ENCODE measurements around the gene VSTM2B.
A peak's percentile ranks its signal among the peaks of the same experiment; 100 is the strongest.

VSTM2B gene

DNA sequence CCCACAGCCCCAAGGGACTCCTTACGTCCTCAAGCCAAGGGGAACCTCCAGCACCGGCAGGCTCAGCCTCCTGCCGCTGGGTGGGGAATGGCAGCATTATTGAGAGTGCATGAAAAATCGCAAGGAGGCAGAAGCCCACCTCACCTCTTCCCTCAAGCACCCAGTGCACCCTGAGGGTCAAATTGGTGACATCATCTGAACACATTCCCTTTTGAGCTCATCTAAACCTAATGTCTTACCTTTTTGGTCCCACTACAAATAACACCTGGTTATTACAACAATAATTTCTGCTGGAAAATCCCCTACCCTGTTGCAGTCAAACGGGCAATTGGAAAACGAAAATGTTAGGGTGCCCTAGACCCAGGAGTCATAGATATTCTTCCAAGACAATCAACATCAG, 68.1 kb downstream of the VSTM2B start:
- no peak for DNase-seq (ENCODE audit: low read depth in 3 of 3)

DNA sequence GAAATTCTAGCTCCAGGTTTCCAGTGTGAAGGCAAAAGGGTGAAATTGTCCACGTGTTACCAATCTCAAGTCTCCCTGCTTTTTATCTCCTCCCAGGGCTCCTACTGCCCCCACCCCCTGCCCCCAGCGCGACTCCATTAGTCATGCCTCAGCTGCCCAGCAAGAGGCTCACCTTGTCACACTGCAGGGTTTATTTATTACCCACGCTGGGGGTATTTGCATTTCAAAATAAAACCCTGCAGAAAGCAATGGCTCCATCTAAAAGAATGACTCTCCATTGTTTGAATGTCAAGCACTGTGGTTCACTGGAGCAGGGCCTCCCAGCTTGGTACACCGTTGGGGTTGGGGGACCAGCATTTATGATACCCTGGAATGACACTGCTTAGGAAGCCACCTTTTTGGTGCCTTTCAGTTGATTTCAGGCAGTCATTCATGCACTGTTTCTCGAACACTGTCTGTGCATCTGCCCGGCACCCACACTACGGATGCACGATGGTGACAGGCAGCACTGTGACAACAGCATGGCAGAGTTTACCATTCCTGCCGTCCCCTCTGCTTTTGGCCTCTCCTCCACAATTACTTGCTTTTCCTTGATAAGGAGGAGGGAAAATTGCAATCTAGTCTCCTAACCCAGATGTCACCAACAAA, 70.4 kb downstream of the VSTM2B start:
- DNase-seq (ENCODE audit: low read depth in 3 of 3), result no peak

- no peak for DNase-seq (ENCODE audit: low read depth in 3 of 3)
These were observed 71.2 kb downstream of the VSTM2B start for GRCh38 chr19:29596885-29597525.

GRCh38 chr19:29598036-29598435, 72.2 kb downstream of the VSTM2B start:
- no peak for DNase-seq (ENCODE audit: low read depth in 3 of 3)

DNA sequence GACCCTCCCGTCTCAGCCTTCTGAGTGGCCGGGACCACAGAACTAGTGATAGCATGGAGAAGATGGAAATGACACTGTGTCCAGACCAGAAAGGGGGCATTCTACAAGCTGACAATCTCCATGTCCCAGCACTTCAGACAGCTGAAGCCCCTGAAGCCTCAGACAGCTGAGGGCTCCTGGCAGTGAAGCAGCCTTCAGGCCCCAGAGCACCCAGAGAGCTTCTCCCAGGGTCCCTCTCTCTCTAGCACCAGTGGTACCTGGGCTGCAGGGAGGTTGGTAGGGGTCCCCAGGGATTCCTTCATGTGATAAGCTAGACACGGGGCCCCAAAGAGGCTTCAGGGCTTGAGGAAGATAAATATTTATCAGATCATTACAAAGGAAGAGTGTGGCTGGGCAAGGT, 72.7 kb downstream of the VSTM2B start:
- no peak for DNase-seq (ENCODE audit: low read depth in 3 of 3)

DNA sequence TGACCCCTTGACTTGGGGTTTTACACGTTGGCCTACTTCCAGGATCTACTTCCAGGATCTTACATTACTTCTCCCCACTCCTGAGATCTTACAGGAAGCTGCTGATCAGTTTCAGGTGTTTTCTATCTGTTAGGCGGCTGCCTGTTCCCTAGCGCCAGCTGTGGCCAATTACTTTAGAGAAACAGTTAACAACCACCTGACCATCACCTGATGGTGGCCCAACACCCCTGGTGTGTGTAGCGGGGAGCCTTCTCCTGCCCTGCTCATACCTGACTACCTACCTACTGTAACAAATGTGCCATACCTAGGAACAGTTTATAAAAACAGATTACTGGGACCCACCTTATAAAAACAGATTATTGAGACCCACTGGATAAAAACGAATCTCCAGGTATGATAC, 77.5 kb downstream of the VSTM2B start:
- no peak for DNase-seq (ENCODE audit: low read depth in 3 of 3)

DNA sequence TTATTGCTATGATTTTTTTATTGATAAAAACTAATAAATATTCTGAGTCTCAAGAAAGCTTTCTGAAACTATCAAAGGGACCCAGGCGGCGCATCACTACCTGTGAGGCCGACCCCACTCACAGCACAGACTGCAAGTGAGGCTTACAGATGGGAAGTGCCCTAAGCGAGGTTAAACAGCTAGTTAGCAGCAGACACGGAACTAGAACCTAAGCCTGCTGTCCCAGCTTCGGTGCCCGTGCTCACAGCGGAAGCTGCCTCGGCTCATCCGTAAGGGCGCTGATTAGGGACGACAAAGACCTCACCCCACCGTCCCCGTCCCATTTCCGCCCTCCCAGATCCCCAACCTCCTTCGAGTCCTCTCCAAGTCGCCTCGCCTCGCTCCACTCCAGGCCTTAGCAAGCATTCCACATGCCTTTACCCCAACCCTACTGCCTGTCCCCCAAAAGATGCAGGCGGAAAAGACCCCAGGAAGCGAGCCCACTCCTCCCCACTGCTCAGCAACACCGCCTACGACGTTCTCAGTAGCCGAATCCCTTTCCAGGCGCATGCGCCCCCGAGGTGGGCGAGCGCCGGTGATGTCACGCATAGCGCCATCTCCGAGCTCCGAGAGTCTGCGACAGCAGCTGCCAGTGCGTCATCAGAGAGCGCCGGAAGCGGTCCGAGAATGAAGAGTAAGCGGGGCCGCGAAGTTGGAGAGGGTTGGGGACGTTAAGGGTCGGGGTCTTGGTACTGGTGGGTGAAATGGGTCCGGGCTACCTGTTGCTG, 80.0 kb downstream of the VSTM2B start, which contains the start of gene POP4:
TSS of gene POP4 (plus strand) at position 631 of the 767 bp plus-strand sequence. CDS start at position 667, 36 bp downstream.
- peak; percentile 93 to 97 (median 97) for DNase-seq (ENCODE audit: low read depth in 3 of 3)

DNA sequence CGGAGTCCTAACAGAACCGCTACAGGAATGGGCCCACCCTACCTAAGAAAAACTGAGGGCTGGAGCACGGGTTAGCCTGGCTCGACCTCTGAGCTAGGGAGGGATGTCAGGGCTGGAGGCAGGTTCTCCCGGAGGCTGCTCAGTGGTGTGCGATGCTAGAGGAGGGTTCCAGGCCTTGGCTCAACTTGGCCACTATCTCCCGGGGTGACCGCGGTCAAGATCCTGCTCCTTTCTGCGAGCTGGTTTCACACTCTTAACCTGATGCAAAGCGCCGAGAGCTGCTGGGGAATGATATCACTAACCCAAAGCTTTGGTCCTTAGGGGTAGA, 80.6 kb downstream of the VSTM2B start:
- no peak for DNase-seq (ENCODE audit: low read depth in 3 of 3)

DNA sequence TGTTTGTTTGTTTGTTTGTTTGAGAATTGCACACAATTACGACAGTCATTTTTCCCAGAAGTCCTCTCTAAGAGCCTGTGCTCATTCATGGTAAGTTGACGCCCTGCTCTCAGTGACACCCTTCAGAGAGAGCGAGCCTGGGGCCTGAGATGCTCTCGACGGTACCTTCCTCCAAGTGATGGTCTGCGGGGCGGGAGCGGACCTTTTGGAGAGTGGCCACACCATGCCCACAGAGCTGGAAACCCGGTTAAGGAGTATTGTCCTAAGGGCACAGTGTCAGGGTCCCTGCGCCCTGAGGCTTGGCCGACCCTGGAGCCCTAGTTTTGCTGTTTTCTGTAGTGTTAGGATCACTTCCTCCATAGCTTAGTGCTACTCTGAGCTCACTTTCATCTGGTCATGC, 83.8 kb downstream of the VSTM2B start:
- no peak for DNase-seq (ENCODE audit: low read depth in 3 of 3)

- DNase-seq (ENCODE audit: low read depth in 3 of 3), result no peak
These were observed 84.4 kb downstream of the VSTM2B start for GRCh38 chr19:29610213-29610573.

DNA sequence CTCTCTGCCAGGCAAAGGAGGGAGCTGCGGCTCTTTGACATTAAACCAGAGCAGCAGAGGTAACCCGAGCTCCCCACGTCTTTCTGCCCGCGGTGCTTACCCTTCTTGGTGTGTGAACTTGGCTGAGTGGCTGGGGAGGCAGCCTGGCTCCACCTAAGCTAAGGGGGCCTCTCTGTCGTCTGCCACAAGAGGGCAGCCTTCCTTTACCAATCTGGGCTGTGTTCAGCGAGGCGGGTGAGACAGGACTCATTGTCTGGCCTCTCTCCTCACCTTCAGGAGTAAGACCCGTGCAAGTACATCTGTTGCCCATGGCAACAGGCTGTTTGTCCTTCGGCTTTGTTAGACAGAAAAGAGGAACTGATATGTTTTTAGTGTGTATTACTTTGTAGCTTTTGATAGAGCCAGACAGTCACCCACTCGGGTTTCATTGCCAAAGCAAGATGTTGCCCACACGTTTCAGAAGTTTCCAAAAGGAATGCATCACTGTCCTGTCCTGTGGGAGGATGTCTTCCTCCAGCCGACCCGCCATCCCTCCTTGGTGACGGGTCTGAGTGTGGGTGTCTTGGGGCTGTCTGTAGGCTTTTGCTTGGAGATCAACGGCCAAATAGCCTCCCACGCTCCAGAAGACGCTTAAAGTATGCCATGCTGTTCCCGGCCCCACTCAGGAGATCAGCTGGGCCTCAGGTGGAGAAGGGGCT, 84.9 kb downstream of the VSTM2B start:
- peak; percentile 64 to 76 (median 75) for DNase-seq (ENCODE audit: low read depth in 3 of 3)

DNA sequence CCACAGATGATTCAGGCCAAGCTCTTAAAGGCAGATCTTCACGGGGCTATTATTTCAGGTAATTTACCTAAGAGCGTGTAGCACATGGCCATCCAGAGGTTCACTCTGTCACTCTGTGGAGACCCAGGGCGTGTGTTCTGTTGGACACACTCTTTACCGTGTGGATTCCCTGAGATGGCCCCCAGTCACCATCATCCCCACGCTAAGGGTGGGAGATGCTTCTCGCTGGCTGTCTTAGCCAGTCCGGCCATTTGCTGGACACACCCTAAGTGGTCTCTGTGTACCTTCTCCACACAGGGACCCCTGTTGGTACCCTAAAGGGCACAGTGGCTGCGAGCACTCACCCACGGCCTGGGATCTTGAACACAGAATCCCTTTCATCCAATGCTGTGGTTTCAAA, 86.3 kb downstream of the VSTM2B start:
- DNase-seq (ENCODE audit: low read depth in 3 of 3), result no peak

DNA sequence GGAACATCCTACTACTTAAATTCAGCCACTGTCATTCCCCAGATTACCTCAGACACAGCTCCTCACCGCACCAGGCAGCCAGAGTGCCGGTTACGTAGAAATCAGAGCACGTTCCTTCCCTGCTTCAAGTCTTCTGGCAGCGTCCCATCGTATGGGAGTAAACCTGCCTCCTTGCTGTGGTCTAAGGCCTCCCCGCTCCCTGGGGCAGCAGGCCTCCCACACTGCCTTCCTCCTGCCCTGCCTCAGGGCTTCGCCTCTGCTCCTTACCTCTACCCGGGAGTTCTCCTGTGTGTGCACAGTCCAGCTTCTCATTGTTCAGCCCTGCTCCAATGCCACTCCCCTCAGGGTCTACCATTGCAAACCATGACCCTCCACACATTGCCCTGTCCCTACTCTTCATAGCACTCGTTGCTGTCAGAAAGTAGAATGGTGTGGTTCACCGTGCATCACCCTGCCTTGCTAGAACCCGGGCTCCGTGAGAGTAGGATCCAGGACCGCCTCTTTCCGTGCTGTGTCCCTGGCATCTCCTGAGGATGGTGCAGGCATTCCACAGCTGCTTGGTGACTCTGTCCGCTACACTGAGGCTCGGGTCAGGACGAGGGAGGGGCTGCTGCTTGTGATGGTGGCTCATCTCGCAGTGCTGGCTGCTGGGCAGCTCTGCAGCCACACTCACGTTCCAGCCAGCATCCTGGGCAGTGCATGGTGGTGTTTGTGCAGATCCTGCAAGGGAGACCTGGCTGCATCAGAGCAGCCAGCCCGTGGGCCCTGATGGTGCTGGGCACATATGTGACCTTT, 87.2 kb downstream of the VSTM2B start:
- DNase-seq (ENCODE audit: low read depth in 3 of 3), result no peak

GRCh38 chr19:29614046-29614445, 88.3 kb downstream of the VSTM2B start:
- DNase-seq (ENCODE audit: low read depth in 3 of 3), result no peak

Data from stimulated activated CD4-positive, alpha-beta T cell treated with anti-CD3 and anti-CD28 coated beads, TNF-alpha, amount 100 ng/mL, for 4 hours (primary cell).